Smooth muscle cell (in vitro differentiated cells): ENCODE measurements around the gene SLCO3A1. TPM values are rescaled to one million over a fixed set of nuclear protein-coding genes. Genes with fewer than 3 reads are reported as not detected.

Experiments
- DNase-seq: peaks from one replicate; lab custom pipeline; 2025; ENCODE audit not compliant: unreplicated experiment; lab: John Stamatoyannopoulos, UW
- H2AFZ ChIP-seq: fragments of 200-600 bp; sonication (generic); 2 replicates; pipeline ENCODE4 v1.6.0; 2016; ENCODE audit warnings: antibody characterized with exemption, low read depth, mild to moderate bottlenecking
- H3F3A ChIP-seq: fragments of 200-600 bp; sonication (generic); 2 replicates; pipeline ENCODE4 v1.6.0; 2017; ENCODE audit warnings: antibody characterized with exemption, low read depth
- H3K27ac ChIP-seq: fragments of 200-600 bp; sonication (generic); 2 replicates; pipeline ENCODE4 v1.5.1; 2016; ENCODE audit warnings: low read depth, mild to moderate bottlenecking
- H3K27me3 ChIP-seq: fragments of 200-600 bp; sonication (generic); 2 replicates; pipeline ENCODE4 v1.6.1; 2016; ENCODE audit warnings: low read depth, mild to moderate bottlenecking
- H3K36me3 ChIP-seq: fragments of 200-600 bp; sonication (generic); 2 replicates; pipeline ENCODE4 v1.5.1; 2016; ENCODE audit warnings: low read depth
- H3K4me1 ChIP-seq: fragments of 200-600 bp; sonication (generic); 2 replicates; pipeline ENCODE4 v1.5.1; 2016; ENCODE audit warnings: low read depth
- H3K4me2 ChIP-seq: fragments of 200-600 bp; sonication (generic); 2 replicates; pipeline ENCODE4 v1.6.0; 2016; ENCODE audit warnings: mild to moderate bottlenecking
- H3K4me3 ChIP-seq: fragments of 200-600 bp; sonication (generic); 2 replicates; pipeline ENCODE4 v1.5.1; 2016; ENCODE audit warnings: mild to moderate bottlenecking
- H3K79me2 ChIP-seq: fragments of 200-600 bp; sonication (generic); 2 replicates; pipeline ENCODE4 v1.6.0; 2016; ENCODE audit warnings: low read depth, mild to moderate bottlenecking
- H3K9ac ChIP-seq: fragments of 200-600 bp; sonication (generic); 2 replicates; pipeline ENCODE4 v1.6.0; 2016; ENCODE audit warnings: low read depth
- H3K9me3 ChIP-seq: fragments of 200-600 bp; sonication (generic); replicated peaks from 2 replicates; pipeline ENCODE4 v1.5.1; 2016; ENCODE audit warnings: low read depth
- H4K20me1 ChIP-seq: fragments of 200-600 bp; sonication (generic); 2 replicates; pipeline ENCODE4 v1.6.0; 2016; ENCODE audit warnings: low read depth
- WGBS: methylation state at CpG from one replicate; pipeline ENCODE4 v1.1.7; 2016; ENCODE audit warnings: low lambda C conversion rate; 5-methylcytosine and 5-hydroxymethylcytosine counted together
- polyA plus RNA-seq: library from polyadenylated mRNA; unstranded; fragments of >200 nt; fragmentation: Nextera tagmentation; extraction: Ambion mirVana; gene quantifications from 2 replicates; pipeline ENCODE4 v1.2.1, GENCODE V29; 2016
- total RNA-seq: library from RNA; depleted of rRNA; stranded (reverse); fragments of >200 nt; gene quantifications from 2 replicates; pipeline ENCODE4 v1.2.3, GENCODE V29; 2014
- TF ChIP-seq, protein P1 (sequence below): fragments of 200-600 bp; sonication (generic); IDR thresholded peaks from 2 replicates; pipeline ENCODE4 v1.5.1; 2017; ENCODE audit warnings: borderline replicate concordance, mild to moderate bottlenecking, antibody characterized with exemption; ENCODE audit not compliant: insufficient read depth, poor library complexity, severe bottlenecking

Gene SLCO3A1
- total and polyA plus RNA-seq, 2 experiments from 2014 or later: 1.3 to 12.6 TPM

DNA sequence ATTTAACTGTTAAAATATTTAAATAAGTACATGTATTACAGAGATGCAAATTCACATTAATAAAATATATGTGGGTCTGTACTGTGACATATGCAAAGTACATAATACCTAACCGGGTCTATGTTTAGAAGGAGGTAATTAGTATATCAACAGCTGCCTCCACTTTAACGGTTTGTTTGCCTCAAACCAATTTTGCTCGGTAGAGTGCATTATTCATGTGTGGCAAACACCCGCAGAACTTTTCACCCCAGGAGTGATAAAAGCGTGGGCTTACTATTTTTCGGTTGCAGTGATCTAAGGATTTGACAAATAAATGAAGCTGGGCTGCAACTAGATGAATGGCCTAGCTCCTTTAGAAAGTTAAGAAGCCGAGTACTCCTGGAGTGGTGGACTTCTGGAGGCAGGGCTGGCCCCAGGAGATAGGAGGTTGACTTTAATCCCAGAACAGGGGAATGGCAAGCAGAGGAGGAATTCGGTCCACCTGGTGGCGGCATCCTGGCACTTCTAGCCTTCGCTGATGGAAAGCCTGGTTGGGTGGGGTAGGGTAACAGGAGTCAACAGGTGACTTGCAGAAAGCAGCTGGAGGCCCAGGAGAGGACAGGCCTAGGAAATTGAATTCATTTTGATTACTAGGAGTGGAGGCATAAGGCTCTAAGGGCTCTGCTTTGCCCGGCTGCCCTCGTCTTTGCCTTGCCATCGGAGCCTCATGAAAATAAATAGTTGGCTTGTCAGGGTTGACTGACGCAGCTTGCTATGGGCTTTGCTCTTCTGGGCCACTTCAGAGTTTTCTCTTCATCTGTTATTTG, 2.4 kb downstream of the SLCO3A1 start:
- H3F3A ChIP-seq: peaks cover 5% of the 10 kb centered on the region
- no peaks in the 10 kb centered on the region for H3K79me2 ChIP-seq
- H3K27me3 ChIP-seq: peaks cover 31% of the 10 kb centered on the region
- H3K4me1 ChIP-seq: no peaks in the 10 kb centered on the region
- no peaks in the 10 kb centered on the region for H3K9me3 ChIP-seq
- no peak overlapping the region for H3K9ac ChIP-seq
- H3K4me2 ChIP-seq: no peak overlapping the region
- H2AFZ ChIP-seq: no peak overlapping the region
- no peak overlapping the region for H3K27ac ChIP-seq
- no peak overlapping the region for H3K4me3 ChIP-seq
- no peak for DNase-seq
- no peaks in the 10 kb centered on the region for H3K36me3 ChIP-seq
- 74% methylated on average over 14 of the region's 14 CpGs for WGBS
- no peaks in the 10 kb centered on the region for H4K20me1 ChIP-seq
- TF ChIP-seq, protein P1, sequence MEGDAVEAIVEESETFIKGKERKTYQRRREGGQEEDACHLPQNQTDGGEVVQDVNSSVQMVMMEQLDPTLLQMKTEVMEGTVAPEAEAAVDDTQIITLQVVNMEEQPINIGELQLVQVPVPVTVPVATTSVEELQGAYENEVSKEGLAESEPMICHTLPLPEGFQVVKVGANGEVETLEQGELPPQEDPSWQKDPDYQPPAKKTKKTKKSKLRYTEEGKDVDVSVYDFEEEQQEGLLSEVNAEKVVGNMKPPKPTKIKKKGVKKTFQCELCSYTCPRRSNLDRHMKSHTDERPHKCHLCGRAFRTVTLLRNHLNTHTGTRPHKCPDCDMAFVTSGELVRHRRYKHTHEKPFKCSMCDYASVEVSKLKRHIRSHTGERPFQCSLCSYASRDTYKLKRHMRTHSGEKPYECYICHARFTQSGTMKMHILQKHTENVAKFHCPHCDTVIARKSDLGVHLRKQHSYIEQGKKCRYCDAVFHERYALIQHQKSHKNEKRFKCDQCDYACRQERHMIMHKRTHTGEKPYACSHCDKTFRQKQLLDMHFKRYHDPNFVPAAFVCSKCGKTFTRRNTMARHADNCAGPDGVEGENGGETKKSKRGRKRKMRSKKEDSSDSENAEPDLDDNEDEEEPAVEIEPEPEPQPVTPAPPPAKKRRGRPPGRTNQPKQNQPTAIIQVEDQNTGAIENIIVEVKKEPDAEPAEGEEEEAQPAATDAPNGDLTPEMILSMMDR: no peak

DNA sequence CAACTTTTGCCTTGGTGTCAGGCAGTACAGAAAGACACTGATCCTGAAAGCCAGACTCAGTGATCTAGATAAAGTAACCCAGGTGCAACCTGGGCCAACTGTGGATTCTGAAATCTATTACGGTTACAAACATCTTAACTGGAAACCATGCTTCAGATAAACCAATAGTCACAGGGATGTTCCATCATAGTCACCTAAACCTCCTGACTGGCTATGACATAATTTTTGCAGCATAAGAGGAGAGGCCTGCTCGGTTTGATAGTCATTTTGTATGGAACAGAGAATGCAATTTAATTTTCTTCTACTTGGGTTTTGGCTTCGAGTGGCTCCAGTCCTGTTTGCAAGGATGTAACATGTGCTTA, 3.7 kb downstream of the SLCO3A1 start:
- 87% methylated on average over 3 of the region's 3 CpGs for WGBS
- no peak for DNase-seq
- H2AFZ ChIP-seq: no peak overlapping the region
- H3K9me3 ChIP-seq: no peaks in the 10 kb centered on the region
- no peak overlapping the region for H3K4me3 ChIP-seq
- H3K36me3 ChIP-seq: no peaks in the 10 kb centered on the region
- H3K4me1 ChIP-seq: no peaks in the 10 kb centered on the region
- H3K9ac ChIP-seq: no peak overlapping the region
- H3K27me3 ChIP-seq: peaks cover 31% of the 10 kb centered on the region
- H3K27ac ChIP-seq: no peak overlapping the region
- no peaks in the 10 kb centered on the region for H3K79me2 ChIP-seq
- peaks cover 4% of the 10 kb centered on the region for H3F3A ChIP-seq
- no peak overlapping the region for H3K4me2 ChIP-seq
- H4K20me1 ChIP-seq: no peaks in the 10 kb centered on the region
- TF ChIP-seq, protein P1: no peak

DNA sequence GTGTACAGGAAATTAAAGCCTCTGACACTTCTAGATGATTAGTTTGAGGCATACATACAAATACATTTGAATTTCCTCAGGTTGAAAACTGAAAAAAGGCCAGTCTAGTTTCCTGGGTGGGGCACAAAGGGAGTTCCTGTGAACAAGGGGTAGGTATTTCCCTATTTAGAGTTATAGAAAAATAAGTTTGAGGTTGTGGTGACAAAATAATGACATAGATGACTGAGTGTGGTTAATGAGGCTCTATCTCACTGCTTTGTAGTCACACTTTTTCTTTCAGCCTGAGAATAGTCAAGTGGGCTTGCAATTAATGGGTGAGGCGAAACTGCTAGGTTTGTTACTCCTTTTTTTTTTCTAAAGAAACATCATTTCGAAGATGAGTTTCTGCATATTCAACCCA, 4.3 kb downstream of the SLCO3A1 start:
- no peak for DNase-seq
- Histone ChIP-seq H3K9ac (no peak overlapping the region), H3K4me3 (no peak overlapping the region), H3K9me3 (no peaks in the 10 kb centered on the region), H3K36me3 (no peaks in the 10 kb centered on the region), H4K20me1 (no peaks in the 10 kb centered on the region), H3K4me1 (no peaks in the 10 kb centered on the region), H3K4me2 (no peak overlapping the region), H3K27ac (no peak overlapping the region), H3K79me2 (no peaks in the 10 kb centered on the region), H3K27me3 (peaks cover 31% of the 10 kb centered on the region), H3F3A (no peaks in the 10 kb centered on the region), H2AFZ (no peak overlapping the region)
- TF ChIP-seq, protein P1: no peak
- 94% methylated on average over 2 of the region's 2 CpGs for WGBS

DNA sequence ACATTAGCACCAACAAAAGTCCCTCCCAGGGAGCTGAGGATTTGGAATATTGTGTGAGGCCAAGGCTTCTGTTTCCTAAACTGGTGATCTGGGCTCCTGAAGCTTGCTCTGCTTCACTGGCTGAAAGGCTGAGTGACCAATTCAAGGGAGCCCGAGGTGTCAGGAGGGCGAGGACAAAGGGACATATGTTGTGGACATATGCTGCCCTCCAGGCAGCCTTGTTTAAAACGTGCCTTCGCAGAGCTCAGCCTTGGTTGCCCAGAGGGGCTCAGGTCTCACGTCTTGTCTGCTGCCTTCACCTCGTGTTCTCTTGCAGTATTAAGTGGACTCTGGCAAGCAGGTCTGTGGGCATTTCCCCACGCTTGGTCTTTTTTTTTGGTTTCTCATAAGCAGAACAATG, 7.0 kb downstream of the SLCO3A1 start:
- Histone ChIP-seq H2AFZ (no peak overlapping the region), H3K79me2 (no peaks in the 10 kb centered on the region), H3K9ac (no peak overlapping the region), H3K36me3 (no peaks in the 10 kb centered on the region), H4K20me1 (no peaks in the 10 kb centered on the region), H3K4me1 (no peaks in the 10 kb centered on the region), H3K27me3 (peaks cover 14% of the 10 kb centered on the region), H3K4me3 (no peak overlapping the region), H3K27ac (no peak overlapping the region), H3K4me2 (no peak overlapping the region), H3F3A (no peaks in the 10 kb centered on the region), H3K9me3 (no peaks in the 10 kb centered on the region)
- no peak for DNase-seq
- 87% methylated on average over 7 of the region's 7 CpGs for WGBS
- TF ChIP-seq, protein P1: no peak
